ENCODE measurements around the gene GATA6.
A peak's percentile ranks its signal among the peaks of the same experiment; 100 is the strongest.

GATA6 gene

DNA sequence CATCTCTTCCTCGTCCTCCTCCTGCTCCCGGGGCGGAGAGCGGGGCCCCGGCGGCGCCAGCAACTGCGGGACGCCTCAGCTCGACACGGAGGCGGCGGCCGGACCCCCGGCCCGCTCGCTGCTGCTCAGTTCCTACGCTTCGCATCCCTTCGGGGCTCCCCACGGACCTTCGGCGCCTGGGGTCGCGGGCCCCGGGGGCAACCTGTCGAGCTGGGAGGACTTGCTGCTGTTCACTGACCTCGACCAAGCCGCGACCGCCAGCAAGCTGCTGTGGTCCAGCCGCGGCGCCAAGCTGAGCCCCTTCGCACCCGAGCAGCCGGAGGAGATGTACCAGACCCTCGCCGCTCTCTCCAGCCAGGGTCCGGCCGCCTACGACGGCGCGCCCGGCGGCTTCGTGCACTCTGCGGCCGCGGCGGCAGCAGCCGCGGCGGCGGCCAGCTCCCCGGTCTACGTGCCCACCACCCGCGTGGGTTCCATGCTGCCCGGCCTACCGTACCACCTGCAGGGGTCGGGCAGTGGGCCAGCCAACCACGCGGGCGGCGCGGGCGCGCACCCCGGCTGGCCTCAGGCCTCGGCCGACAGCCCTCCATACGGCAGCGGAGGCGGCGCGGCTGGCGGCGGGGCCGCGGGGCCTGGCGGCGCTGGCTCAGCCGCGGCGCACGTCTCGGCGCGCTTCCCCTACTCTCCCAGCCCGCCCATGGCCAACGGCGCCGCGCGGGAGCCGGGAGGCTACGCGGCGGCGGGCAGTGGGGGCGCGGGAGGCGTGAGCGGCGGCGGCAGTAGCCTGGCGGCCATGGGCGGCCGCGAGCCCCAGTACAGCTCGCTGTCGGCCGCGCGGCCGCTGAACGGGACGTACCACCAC is 2.1 kb downstream of the GATA6 start:
- Histone ChIP-seq H3K4me1 (ENCODE audit: insufficient read depth, low read length) (peaks cover 5% of the 10 kb centered on the region), H3K9ac (ENCODE audit: low read depth, low read length) (peak overlapping the region; percentile 76; the same call in 1 of the 2 replicates), H3K36me3 (ENCODE audit: insufficient read depth, low read length) (no peaks in the 10 kb centered on the region), H3K9me3 (ENCODE audit: control insufficient read depth, insufficient read depth, low read length) (no peaks in the 10 kb centered on the region; the same call in 1 of the 2 replicates)

DNA sequence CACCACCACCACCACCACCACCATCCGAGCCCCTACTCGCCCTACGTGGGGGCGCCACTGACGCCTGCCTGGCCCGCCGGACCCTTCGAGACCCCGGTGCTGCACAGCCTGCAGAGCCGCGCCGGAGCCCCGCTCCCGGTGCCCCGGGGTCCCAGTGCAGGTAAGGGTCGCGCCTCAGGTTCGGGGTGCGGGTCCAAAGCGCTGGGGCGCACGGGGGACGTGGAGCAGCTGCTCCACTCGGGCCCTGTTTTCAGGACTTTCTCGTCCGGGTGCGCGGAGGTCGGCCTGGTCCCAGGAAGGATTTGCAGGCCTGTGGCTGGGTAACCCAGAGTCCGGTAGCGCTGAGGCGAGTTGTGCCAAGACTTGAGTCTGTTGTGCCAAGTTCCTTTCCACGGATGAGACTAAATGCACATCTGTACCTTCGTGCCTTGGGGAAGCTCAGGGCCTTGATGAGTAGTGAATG is 2.8 kb downstream of the GATA6 start:
- no peaks in the 10 kb centered on the region for H3K36me3 ChIP-seq (ENCODE audit: insufficient read depth, low read length)
- H3K9me3 ChIP-seq (ENCODE audit: control insufficient read depth, insufficient read depth, low read length) = no peaks in the 10 kb centered on the region; the same call in 1 of the 2 replicates
- H3K9ac ChIP-seq (ENCODE audit: low read depth, low read length) = peak overlapping the region; percentile 27; the same call in 1 of the 2 replicates
- H3K4me1 ChIP-seq (ENCODE audit: insufficient read depth, low read length) = peaks cover 5% of the 10 kb centered on the region

DNA sequence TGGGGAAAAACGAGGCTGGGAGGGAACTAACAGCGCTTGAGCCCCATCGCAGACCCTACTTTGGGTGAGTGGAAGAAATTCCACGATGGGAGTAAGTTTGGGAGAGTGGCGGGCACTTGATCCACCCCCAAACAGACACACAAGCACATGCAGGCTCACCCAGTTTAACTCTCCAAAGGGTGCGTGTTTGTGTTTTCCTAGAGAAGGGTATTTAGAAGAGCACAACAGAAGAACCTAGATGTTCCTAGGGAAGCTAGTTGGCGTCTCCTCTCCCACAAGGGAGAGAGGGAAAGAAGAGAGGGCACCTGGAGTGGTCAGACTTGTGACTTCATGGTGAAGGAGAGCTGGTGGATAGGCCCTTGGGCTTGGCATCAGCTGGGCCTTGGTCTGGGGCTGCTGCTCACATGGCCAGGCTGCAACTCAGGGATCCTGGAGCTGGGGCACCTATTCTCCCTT is 3.2 kb downstream of the GATA6 start:
- Histone ChIP-seq H3K36me3 (ENCODE audit: insufficient read depth, low read length) (no peaks in the 10 kb centered on the region), H3K4me1 (ENCODE audit: insufficient read depth, low read length) (peaks cover 7% of the 10 kb centered on the region), H3K9me3 (ENCODE audit: control insufficient read depth, insufficient read depth, low read length) (no peaks in the 10 kb centered on the region; the same call in 1 of the 2 replicates), H3K9ac (ENCODE audit: low read depth, low read length) (peak overlapping the region; percentile 12; the same call in 1 of the 2 replicates)

DNA sequence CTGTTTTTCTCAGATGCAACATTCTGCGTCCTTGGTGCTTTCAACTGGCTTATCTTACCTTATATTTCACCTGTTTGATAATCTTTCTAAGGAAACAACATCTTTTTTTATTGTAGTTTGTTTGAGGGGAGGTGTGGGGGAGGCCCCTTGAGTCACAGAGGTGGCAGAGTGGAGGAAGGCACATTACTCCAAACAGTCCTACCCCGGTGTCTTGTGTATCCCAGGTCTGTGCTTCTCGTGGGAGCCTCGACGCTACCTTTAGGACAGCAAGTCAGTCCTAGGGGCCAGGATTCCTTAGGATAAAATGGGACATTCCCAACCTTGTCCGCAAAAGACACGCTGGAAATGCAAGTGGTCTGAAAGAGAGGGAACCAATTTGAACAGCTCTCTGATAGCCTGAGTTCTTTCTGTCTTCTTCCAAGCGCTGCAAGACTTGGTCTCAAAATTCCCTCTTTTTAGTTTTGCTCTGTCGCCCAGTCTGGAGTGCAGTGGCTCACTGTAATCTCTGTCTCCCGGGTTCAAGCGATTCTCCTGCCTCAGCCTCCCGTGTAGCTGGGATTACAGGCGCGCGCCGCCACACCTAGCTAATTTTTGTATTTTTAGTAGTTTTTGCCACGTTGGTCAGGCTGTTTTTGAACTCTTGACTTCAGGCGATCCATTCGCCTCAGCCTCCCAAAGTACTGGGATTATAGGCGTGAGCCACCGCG is 4.0 kb downstream of the GATA6 start:
- peaks cover 8% of the 10 kb centered on the region for H3K4me1 ChIP-seq (ENCODE audit: insufficient read depth, low read length)
- H3K36me3 ChIP-seq (ENCODE audit: insufficient read depth, low read length) = no peaks in the 10 kb centered on the region
- H3K9me3 ChIP-seq (ENCODE audit: control insufficient read depth, insufficient read depth, low read length) = no peaks in the 10 kb centered on the region; the same call in 1 of the 2 replicates
- H3K9ac ChIP-seq (ENCODE audit: low read depth, low read length) = no peak overlapping the region

DNA sequence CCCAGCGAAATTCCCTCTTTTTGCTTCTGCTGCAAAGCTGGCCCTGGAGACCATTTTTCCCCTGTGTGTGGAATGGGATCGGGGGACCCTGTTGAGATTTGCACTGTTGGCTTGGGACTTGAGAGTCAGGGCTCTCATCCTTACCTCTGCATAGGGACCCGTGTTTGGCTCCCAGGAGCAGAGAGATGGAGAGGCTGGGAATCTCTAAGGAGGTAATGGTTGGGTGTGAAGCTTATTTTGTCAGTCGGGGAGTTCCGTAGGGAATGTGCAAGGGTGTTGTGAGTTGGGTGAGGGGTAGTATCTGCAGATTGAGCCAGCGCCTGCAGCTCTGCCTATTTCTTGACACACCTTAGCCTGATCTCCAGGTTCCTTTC is 4.5 kb downstream of the GATA6 start:
- Histone ChIP-seq H3K9ac (ENCODE audit: low read depth, low read length) (no peak overlapping the region), H3K36me3 (ENCODE audit: insufficient read depth, low read length) (no peaks in the 10 kb centered on the region), H3K9me3 (ENCODE audit: control insufficient read depth, insufficient read depth, low read length) (no peaks in the 10 kb centered on the region; the same call in 1 of the 2 replicates), H3K4me1 (ENCODE audit: insufficient read depth, low read length) (peaks cover 8% of the 10 kb centered on the region)

DNA sequence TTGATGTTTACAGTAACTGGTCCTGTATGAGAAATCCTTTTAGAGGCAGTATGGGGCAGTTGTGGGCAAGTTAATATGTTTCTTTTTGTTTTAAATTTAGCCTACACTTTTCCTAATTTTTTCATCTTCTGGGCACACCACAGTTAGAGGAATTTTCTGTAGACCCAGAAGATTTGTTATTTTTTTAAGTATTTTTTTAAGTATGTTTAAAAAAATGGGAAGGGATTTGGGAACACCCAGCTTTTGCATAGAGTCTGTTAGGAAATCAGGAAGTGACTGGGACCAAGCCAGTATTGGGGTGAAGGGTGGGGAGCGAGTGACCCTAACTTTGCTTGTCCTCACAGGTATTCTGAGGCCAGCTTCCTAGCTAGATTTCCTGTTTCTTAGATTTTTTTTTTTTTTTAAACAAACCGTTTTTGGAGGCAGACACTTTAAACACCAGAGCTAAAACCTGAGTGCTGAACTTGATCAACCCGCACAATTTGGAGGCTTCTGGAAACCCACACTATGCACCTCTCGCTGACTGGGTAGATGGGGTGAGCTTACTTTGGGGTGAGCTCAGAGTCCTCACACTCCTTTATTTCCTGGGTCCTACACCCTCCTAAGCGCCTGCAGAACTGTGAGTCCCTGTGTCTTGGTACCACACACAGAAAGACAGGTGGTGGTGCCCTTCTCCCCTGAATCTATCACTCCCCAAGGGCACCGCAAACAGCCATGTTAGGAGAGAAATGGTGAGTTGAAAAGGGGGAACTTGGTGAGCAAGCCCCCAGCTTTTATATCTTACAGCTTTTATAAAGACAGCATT is 5.2 kb downstream of the GATA6 start:
- Histone ChIP-seq H3K36me3 (ENCODE audit: insufficient read depth, low read length) (no peaks in the 10 kb centered on the region), H3K4me1 (ENCODE audit: insufficient read depth, low read length) (peaks cover 8% of the 10 kb centered on the region), H3K9me3 (ENCODE audit: control insufficient read depth, insufficient read depth, low read length) (no peaks in the 10 kb centered on the region; the same call in 1 of the 2 replicates), H3K9ac (ENCODE audit: low read depth, low read length) (no peak overlapping the region)

DNA sequence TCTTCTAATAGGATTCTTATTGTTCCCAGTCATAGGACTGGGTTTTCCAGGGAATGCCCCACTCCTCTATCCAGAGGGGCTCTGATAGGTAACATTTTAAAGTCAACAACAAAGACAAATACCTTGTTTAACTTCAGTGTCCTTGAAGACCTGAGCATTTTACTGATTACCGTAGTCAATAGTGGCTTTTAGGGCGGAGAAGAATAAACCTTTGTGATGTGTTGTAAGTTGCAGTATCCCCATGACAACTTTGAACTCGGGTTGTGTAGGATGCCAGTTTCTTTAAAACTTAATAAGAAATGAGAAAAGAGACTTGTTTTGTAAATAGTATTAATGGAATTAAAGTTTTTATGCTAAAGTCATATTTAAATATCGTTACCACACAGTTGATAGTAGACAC is 6.0 kb downstream of the GATA6 start:
- Histone ChIP-seq H3K9me3 (ENCODE audit: control insufficient read depth, insufficient read depth, low read length) (no peaks in the 10 kb centered on the region; the same call in 1 of the 2 replicates), H3K9ac (ENCODE audit: low read depth, low read length) (no peak overlapping the region), H3K4me1 (ENCODE audit: insufficient read depth, low read length) (peaks cover 8% of the 10 kb centered on the region), H3K36me3 (ENCODE audit: insufficient read depth, low read length) (no peaks in the 10 kb centered on the region)

DNA sequence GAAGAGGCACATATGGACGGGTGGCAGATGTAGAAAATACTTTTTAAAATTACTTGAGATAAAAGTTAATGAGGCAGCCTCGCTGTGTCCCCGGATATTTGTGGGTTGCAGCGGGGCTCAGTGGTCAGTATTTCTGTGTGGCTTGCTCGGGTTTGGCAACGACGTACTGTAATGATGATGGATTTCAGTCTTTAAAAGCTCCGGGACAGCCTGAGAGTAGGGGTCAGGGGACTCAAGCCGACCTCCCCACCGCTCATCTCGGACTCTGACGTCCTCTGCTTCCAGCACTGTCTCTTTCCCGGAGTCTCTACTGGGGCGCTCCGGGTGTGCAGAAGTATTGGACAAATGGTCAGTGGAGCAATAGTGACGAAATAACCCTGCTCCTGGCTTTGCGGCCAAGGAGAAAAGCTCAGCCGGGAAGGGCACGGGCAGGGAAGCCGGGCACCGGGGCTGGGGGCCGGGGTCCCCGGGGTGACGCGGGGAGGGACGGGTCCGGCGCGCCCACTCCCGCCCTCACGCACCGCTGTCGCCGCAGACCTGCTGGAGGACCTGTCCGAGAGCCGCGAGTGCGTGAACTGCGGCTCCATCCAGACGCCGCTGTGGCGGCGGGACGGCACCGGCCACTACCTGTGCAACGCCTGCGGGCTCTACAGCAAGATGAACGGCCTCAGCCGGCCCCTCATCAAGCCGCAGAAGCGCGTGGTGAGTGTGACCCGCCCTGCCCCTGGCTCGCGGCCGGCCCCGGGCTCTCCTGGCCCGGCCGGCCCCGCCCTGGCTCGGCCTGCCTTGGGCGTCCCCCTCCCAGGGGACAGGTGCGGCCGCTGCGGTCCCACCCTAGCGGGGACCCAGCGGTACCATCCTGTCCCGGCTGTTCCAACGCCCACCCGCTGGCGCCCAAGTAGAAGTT is 7.3 kb downstream of the GATA6 start:
- H3K9me3 ChIP-seq (ENCODE audit: control insufficient read depth, insufficient read depth, low read length) = no peaks in the 10 kb centered on the region; the same call in 1 of the 2 replicates
- no peaks in the 10 kb centered on the region for H3K36me3 ChIP-seq (ENCODE audit: insufficient read depth, low read length)
- H3K9ac ChIP-seq (ENCODE audit: low read depth, low read length) = peak overlapping the region; percentile 36; the same call in 1 of the 2 replicates
- peaks cover 8% of the 10 kb centered on the region for H3K4me1 ChIP-seq (ENCODE audit: insufficient read depth, low read length)

DNA sequence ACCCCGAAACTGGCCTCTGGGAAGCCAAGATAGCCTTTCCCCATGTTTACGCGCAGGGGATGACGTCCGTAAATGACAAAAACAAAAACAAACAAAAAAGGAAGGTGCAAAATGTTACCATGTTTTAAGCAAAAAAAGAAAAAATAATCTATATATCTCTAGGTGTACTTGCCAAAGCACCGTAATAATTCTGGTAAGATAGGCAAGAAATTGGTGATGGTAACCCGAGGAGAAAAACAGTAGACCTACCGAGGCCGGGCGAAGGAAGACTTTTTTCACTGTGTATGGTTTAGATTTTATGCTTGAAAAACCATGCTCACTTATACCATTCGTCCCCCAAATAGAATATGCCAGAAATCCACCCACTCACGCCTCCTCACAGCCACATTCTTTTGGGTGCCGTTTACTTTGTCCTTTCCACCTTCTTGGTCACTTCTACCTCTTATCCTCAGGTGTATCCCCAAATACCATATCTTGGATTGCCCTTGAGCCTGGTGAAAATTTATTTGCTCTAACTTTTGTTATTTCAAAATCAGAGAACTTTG is 8.0 kb downstream of the GATA6 start:
- Histone ChIP-seq H3K9me3 (ENCODE audit: control insufficient read depth, insufficient read depth, low read length) (no peaks in the 10 kb centered on the region; the same call in 1 of the 2 replicates), H3K4me1 (ENCODE audit: insufficient read depth, low read length) (peaks cover 8% of the 10 kb centered on the region), H3K9ac (ENCODE audit: low read depth, low read length) (peak overlapping the region; percentile 36; the same call in 1 of the 2 replicates), H3K36me3 (ENCODE audit: insufficient read depth, low read length) (no peaks in the 10 kb centered on the region)

DNA sequence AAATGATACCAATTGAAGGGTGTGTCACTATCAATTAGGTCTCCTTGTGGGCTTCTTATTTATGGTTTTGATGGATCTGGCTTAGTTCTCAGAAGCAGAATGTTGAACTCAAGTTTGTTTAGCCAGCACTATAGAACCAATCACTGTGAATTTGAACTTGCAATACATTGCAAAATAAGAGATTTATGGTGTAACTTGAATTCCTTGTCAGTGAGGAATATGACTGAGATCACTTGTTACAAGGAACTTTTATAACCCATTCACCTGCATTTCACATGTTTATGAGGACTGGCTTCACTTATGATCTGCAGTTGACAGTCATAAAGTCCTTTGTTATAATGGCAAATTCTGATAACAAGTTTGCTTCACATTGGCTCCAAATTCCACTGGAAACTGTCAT is 9.8 kb downstream of the GATA6 start:
- peaks cover 4% of the 10 kb centered on the region for H3K4me1 ChIP-seq (ENCODE audit: insufficient read depth, low read length)

DNA sequence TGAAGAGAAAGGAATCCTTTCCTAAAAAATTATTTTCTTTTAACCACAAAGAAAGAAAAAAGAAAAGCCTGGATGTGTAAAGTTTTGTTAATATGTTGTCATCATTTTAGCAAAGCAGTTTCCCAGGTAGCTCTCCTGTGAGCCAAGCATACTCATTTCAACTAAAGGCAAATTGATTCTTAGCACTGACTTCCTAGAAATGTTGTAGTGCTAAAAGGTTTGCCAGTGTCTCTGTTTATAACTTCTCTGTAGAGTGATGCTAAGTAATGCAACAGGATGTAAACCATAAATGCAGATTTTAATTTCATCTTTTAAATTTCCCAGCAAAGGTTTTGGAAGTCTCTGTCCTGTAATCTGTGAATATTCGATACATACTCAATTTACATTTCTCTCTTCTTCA is 10.2 kb downstream of the GATA6 start:
- Histone ChIP-seq H3K4me1 (ENCODE audit: insufficient read depth, low read length) (peaks cover 4% of the 10 kb centered on the region; the same call in 1 of the 2 replicates), H3K9me3 (ENCODE audit: control insufficient read depth, insufficient read depth, low read length) (no peaks in the 10 kb centered on the region), H3K9ac (ENCODE audit: low read depth, low read length) (no peak overlapping the region), H3K36me3 (ENCODE audit: insufficient read depth, low read length) (no peaks in the 10 kb centered on the region)

More for the DNA sequence above, 9.8 kb downstream of the GATA6 start:
- H3K9me3 ChIP-seq (ENCODE audit: control insufficient read depth, insufficient read depth, low read length) = no peaks in the 10 kb centered on the region
- no peaks in the 10 kb centered on the region for H3K36me3 ChIP-seq (ENCODE audit: insufficient read depth, low read length)
- no peak overlapping the region for H3K9ac ChIP-seq (ENCODE audit: low read depth, low read length)

DNA sequence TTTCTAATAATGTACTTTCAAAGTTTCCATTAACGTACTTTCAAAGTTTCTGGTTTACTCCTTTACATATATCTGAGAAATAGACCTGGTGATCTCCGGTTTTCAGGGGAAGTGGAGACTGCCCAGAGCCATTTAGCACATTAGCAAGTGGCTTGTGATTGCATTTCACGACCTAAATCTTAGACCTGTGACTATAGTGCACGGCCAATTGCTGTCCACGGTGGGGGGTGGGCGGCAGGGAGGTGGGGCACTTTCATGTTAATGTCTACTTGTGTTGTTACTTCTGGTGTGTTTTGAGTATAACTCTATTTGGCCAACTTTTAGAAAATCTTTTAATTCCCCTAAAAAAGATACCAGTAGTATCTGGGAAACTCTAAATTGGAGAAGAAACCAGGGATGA is 11.3 kb downstream of the GATA6 start:
- no peak overlapping the region for H3K9ac ChIP-seq (ENCODE audit: low read depth, low read length)
- H3K4me1 ChIP-seq (ENCODE audit: insufficient read depth, low read length) = peaks cover 13% of the 10 kb centered on the region; the same call in 1 of the 2 replicates
- no peaks in the 10 kb centered on the region for H3K36me3 ChIP-seq (ENCODE audit: insufficient read depth, low read length)
- H3K9me3 ChIP-seq (ENCODE audit: control insufficient read depth, insufficient read depth, low read length) = no peaks in the 10 kb centered on the region

Measured in ES-I3 (cell line).